Raji (cell line): Measurements from ENCODE around the gene KIAA0513.
A peak's percentile ranks its signal among the peaks of the same experiment; 100 is the strongest.

Experiments
- POLR2A ChIP-seq: IDR thresholded peaks from 2 replicates; pipeline ENCODE4 v1.6.1; 2011; ENCODE audit warnings: low read depth, low read length, control low read depth; ENCODE audit not compliant: insufficient read depth

The KIAA0513 gene

DNA sequence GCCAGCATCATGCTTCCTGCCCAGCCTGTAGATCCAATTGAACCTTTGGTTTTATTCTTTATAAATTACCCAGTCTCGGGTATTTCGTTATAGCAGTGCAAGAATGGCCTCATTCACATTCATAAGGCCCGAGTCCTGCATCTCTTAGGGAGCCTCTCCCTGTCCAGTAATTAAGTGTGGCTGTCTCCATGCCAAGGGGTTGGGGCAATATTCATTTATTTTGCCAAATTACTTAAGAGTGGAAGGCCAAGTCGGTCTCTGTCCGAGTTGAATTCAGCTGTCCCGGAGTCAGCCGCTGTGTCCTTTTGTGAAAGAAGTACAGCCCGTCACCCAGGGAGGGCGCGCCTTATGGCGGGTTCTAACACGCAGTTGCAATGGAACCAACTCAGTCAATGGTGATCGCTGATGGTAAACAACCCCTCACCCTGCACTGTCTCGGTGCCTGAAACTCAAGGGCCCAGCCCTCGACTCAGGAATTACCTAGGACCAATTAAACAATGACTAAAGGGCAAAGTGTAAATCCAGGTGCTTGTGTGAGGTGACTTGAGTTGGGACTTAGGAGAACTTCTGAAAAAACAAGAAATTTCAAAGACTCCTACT lies 22.2 kb downstream of the KIAA0513 start:
- TF ChIP-seq POLR2A: no peak

DNA sequence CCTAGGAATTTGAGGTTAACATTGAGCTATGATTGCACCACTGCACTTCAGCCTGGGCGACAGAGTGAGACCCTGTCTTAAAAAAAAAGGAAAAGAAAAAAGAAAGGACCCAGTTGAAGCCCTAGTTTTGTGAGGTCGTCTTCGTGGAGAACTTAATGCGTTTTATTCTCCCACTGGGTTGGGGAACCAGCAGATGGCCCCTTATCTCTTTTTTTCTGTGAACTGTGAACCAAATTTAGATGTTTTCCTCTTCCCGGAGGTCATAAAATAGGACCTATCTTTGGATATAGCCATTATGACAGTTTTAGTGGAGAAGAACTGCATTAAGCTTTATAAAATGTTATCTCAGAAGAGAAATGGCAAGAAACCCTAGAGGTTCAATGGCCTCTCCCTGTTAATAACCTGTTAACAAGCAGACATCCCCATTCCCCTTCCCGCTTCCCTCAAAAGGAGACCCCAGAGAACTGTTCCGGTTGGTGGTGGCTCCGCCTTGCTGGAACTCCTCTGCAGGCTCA lies 23.5 kb downstream of the KIAA0513 start:
- TF ChIP-seq POLR2A: no peak

DNA sequence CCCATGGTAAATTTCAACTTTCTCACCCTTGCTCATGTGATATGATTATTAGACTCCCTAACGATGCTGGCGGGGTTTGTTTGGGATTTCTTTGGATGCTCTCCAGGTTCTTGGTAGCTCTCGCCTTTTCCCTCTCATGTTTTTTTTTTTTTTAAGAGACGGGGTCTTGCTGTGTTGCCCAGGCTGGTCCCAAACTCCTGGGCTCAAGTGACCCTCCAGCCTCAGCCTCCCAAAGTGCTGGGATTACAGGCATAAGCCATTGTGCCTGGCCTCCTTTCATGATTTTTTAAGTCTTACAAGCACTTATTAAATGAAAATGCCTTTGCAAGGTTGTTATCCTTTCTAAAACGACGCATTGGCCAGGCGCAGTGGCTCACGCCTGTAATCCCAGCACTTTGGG lies 24.1 kb downstream of the KIAA0513 start:
- no peak for TF ChIP-seq POLR2A

DNA sequence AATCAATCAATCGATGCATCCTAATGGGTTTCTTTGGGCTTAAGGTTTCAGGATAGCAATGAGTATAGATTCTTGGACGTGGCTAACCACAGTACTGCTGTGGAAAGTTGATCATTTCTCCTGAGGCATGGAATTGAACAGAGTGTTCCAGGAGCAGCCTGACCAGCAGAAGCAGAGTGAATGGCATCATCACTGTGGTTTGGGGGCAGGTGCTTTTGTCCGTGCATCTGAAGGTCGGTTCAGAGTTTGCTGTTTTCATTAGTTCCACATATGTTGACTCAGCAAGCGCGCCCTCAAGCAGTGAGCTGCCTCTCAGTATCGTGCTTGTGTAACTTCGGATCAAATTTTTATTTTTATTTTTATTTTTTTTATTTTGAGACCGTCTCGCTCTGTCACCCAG lies 24.9 kb downstream of the KIAA0513 start:
- no peak for TF ChIP-seq POLR2A

DNA sequence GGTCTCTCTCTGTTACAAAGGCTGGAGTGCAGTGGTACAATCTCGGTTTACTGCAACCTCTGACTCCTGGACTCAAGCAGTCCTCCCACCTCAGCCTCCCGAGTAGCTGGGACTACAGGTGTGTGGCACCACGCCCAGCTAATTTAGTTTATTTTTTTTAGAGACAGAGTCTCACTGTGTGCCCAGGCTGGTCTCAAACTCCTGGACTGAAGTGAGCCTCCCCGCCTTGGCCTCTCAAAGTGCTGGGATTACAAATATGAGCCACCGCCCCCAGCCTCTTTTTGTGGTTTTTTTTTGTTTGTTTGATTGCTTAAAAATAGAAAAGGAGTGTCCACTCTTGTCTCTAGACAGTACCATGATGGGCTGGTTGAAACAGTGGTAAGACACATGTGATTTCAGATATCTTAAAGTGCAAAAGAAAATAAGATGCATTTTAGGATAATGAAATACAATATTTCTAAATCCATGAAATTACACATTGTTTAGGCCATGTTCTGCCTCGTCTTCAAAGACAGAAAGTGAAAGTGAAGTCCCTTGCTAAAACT lies 27.4 kb downstream of the KIAA0513 start:
- no peak for TF ChIP-seq POLR2A

DNA sequence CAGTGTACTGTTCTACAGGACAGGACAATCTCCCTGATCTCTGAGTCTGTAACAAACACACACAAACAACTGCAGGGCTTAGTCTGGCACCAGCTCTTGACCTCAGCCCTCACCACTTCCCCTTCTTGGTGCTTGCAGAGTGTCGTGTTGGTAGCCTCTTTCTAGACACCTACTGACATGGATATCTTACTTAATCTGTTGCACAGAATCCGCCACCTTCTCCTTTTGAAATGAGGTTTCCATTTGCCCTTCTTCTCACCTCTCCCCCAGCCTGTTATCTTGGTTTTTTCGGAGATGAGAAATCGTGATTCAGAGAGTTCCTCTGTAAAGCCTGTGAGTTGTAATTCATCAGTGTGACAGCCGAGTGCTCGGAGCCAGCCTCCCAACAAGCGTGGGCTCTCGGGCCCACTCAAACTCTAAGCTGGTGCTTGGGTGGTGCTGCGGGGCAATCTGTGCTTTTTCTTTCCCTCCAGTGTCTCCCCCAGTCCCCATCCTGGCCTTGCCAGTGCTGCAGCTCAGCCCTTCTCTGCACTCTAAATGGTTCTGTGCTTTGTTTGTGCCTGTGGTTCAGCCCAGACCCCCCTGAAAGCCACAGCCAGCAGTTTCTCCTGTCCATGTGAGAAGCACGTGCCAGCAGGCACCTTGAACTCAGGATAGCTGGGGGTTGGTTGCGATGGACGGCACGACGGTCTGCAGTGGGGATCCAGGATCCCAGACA lies 28.1 kb downstream of the KIAA0513 start:
- peak; percentile 36; the same call in 1 of the 2 replicates for TF ChIP-seq POLR2A

DNA sequence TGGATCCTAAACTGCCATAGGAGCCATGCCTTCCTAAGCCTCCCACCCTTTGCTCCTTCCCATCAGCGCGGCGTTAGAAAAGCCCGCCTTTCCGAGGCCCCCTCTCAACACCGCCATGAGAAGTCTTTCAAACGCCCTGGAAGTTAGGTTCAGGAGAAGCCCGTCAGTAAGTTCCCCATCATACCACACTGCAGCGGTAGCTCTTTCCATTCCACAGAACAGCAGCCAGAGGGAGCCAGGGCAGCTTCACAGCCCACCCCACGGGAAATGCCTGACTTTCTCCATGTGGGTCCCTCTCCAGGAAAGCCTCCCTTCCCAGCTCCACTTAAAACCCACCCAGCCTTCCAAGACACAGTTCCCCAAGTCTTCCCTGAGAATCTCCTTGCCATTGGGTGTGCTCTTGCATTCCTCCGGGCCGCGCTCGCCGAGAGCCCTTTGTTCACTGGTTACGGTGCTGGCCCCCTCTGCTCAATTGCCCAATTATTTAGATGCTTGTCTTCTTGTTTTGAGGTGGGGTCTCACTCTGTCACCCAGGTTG lies 28.7 kb downstream of the KIAA0513 start:
- TF ChIP-seq POLR2A: no peak

DNA sequence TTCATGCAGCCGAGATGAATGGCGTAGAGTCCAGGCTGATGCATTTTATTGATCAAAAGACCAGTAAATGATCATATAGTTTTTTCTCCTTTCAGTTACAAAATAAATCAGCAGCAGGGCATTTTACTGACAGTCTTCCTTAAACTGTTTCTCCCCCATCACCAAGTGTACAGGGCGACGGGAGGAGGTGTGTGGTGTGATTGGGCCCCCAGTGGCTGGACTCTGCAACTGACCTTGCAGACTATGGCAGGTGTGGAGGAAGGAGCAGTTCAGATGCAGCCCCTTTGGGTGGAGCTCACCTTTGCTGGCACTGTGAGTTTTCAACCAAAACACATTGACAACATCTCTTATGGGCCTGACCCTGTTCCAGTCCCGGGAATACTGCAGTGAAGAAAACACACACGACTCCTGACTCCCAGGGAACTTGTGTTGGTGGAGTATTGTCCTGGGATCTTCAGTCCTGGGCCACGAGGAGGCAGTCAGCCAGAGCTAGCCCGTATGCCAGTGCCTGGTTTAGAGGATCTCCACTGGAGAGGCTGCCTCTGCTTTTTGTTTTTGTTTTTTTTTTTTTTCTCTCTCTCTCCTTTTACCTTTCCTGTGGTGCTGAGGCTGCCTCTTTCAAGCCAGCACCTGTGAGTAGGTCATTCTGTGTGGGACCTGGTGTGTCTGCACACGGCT lies 29.8 kb downstream of the KIAA0513 start:
- TF ChIP-seq POLR2A: no peak

DNA sequence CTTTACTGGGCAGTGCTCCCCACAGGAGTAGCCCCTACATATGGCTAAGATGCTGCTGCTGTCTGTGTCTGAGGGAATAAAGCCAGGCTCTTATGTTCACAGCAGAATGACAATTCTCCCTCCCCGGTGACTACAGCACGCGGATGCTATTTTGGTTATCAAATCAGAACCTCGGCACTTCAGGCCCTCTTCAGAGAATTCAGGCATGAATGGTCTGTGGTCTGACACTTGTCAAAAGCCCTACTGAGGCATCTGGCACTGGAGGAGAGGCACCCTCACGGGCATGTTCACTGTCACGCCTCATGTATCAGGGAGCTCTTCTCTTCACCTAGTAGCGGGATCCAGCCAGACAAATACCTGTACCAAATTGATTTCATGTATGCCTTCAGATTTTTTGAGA lies 30.4 kb downstream of the KIAA0513 start:
- no peak for TF ChIP-seq POLR2A

DNA sequence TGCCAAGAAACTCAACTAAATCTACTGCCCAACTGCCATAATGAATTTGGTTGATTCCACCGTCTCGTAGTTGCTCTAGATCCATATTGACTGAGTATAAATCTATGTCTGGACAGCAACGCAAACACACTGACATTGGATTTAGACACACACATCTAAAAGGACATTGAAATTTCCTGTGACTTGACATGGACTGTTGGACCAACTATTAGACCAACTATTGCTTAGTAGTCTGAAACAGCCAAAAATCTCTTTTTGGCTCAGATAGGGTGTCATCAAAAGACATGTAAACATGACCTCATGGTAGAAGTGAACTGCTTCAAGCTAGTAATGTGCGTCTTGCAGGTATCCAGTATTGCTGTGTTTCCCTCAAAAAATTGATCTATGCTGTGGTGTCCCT lies 31.3 kb downstream of the KIAA0513 start:
- no peak for TF ChIP-seq POLR2A

DNA sequence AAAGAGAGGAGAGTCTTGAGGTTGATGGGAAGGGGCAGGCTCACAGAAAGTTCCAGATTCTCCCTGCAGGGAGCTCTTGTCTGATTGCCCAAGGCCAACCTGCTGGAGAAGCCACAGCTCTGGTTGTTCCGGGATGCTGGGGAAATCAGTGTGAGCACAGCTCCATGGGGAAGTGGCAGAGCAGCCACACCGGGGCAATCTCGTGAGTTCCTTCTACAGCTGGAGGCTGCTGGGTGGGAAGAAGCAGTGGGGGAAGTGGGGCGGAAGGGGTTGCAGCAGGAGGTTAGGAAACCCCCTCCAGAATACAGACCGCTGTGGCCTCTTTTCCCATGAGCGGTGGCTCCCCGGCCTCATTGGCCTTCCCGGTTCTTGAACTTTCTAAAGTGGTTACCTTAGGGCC lies 34.0 kb downstream of the KIAA0513 start:
- no peak for TF ChIP-seq POLR2A

DNA sequence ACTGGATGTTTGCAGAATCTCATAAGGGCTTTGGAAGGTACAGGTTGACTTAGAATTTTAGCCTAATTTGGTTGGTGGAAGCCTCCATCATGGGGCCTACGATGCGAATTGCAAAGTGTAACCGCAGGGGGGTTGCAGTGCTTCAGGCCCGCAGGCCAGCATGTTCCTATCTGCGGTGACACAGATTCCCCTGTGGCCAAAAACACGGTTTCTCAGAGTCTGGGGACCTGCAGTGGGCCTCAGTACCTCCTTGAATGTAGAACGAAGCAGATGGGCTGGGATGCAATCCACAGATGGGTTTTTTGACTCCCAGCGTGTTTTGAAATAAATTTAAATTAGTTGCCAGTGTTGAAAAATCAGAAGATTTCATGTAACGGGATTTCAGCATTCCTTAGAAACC lies 34.7 kb downstream of the KIAA0513 start:
- TF ChIP-seq POLR2A: no peak

DNA sequence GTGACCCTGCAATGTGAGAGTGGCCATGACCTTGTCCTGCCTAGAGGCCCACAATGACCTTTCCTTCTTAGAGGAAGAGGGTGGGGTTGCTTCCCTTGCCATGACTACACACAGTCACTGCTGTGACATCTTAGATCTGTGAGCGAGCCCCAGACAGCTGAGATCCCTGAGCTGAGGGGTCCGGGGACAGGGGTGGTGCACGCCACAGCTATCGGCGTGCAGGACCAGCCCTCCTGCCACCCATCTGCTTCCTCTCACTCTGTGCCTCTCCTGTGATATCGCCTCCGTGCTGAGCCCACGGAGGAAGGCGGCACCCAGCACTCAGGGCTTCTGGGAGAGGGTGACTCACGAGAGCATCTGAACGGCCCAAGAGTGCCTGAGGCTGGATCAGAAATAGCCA lies 35.2 kb downstream of the KIAA0513 start:
- TF ChIP-seq POLR2A: no peak

DNA sequence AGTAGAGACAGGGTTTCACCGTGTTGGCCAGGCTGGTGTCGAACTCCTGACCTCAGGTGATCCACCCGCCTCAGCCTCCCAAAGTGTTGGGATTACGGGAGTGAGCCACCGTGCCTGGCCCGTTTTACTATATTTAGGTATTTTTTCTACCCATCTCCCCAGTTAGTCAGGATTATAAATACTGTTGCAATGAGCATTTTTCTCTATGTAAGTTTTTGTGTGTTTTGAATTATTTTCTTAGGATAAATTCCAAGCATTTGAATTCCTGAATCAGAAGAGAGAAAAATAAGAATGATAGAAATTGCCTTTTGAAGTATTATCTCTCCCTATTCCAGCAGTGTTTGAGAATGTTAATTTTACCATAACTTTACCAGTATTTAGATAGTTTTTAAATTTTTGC lies 36.6 kb downstream of the KIAA0513 start:
- TF ChIP-seq POLR2A: no peak

DNA sequence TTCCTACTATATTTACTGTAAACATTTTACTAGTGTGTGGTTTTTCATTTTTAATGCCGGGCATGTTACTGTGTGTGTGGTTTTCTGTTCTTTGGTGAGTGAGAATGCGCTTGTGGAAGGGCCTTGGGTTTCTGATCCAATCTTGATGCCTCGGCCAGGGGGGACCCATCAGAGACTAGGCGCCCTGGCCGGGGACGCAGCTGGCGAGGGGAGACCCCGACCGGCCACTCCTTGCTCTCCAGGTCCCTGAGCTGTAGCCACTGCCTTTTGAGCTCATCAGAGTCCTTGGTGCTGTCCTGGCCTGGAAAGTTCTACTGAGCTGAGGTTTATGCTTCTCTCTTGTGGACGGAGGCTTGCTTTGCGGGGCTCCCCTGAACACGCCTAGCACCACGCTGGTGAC lies 37.5 kb downstream of the KIAA0513 start:
- TF ChIP-seq POLR2A: no peak

DNA sequence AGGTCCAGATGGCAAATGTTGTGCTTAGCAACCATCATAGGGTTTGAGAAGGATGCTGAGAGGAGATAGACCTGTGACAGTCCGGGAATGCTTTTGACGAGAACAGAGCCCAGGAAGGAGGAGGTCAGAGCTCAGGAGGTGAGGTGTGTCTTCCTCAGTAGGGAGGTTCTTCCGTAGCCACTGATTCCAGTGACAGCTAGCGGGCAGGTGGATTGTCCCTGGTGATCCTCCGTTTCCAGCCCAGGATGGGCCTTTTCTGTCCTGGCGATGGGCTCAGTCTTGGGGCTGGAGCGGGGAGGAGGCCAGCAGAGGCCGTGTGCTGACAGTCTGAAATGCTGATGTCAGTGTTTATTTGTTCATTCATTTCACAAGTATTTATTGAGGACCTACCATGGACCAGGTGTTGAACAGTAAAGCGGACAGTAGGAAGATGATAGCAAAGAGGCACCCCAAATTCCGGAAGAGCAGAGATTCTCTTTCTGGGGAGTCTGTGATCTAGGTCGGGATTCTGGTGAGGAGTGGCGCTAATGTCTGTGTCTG lies 38.8 kb downstream of the KIAA0513 start:
- TF ChIP-seq POLR2A: no peak

DNA sequence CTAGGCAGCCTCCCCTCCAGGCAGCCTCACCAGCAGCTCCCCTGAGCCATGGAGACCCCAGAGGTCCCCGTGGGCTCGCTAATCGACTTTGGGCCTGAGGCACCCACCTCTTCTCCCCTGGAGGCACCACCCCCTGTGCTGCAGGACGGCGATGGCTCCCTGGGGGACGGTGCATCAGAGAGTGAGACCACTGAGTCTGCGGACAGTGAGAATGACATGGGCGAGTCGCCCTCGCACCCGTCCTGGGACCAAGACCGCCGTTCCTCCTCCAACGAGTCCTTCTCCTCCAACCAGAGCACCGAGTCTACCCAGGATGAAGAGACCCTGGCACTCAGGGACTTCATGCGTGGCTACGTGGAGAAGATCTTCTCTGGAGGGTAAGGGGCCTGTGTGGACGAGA lies 39.4 kb downstream of the KIAA0513 start:
- TF ChIP-seq POLR2A: no peak
